Lower leg skin (tissue), 3 donors: ENCODE data around the gene CDKN2A.

ENCODE experiments used
- CTCF ChIP-seq, 3 donors: fragments of 450-650 bp; IDR thresholded peaks; one replicate each; pipeline ENCODE4 v1.5.1; 2016; ENCODE audit warnings: antibody characterized with exemption in 3 of 3, mild to moderate bottlenecking in 3 of 3, moderate library complexity in 2 of 3
- POLR2A ChIP-seq, 2 donors: fragments of 450-650 bp; IDR thresholded peaks; one replicate each; pipeline ENCODE4 v1.6.1; 2016 to 2017; ENCODE audit warnings: antibody characterized with exemption in 2 of 2, mild to moderate bottlenecking in 1 of 2, moderate library complexity in 1 of 2

GRCh38 chr9:22040760-22041159 is 46.6 kb upstream of the CDKN2A start:
- TF ChIP-seq CTCF (IDR thresholded peaks at IDR 0.05) = no peak
- no peak for TF ChIP-seq POLR2A (IDR thresholded peaks at IDR 0.05)
